H9 (cell line): ENCODE data around the gene HS3ST2. TPM values are rescaled to one million over a fixed set of nuclear protein-coding genes. Genes with fewer than 3 reads are reported as not detected.

Source experiments
- DNase-seq: peaks from one replicate; pipeline ENCODE4 v3.0.0-alpha.2; 2017
- H2AFZ ChIP-seq: one replicate; pipeline ENCODE4 v1.6.1; 2013; ENCODE audit warnings: mild to moderate bottlenecking, low read length, control low read depth, moderate library complexity
- H2AK5ac ChIP-seq: 2 replicates; pipeline ENCODE4 v1.6.1; 2013; ENCODE audit warnings: low read length, control low read depth, mixed read lengths; ENCODE audit not compliant: insufficient read length
- H2BK120ac ChIP-seq: one replicate; pipeline ENCODE4 v1.6.1; 2013; ENCODE audit warnings: low read depth, mild to moderate bottlenecking, low read length, control low read depth, inconsistent platforms; ENCODE audit not compliant: poor library complexity, severe bottlenecking
- H2BK12ac ChIP-seq: 2 replicates; pipeline ENCODE4 v1.6.1; 2013; ENCODE audit warnings: low read length, control low read depth, mixed read lengths, low read depth; ENCODE audit not compliant: insufficient read length
- H2BK15ac ChIP-seq: 2 replicates; pipeline ENCODE4 v1.6.1; 2013; ENCODE audit warnings: low read depth, low read length, control low read depth
- H2BK20ac ChIP-seq: one replicate; pipeline ENCODE4 v1.6.1; 2013; ENCODE audit warnings: low read depth, mild to moderate bottlenecking, low read length, control low read depth, inconsistent platforms; ENCODE audit not compliant: poor library complexity, severe bottlenecking
- H2BK5ac ChIP-seq: 2 replicates; pipeline ENCODE4 v1.6.1; 2013; ENCODE audit warnings: low read length, control low read depth, mixed read lengths; ENCODE audit not compliant: insufficient read length
- H3K14ac ChIP-seq: 2 replicates; pipeline ENCODE4 v1.6.1; 2013; ENCODE audit warnings: low read length, control low read depth; ENCODE audit not compliant: insufficient read depth
- H3K18ac ChIP-seq: 2 replicates; pipeline ENCODE4 v1.6.1; 2013; ENCODE audit warnings: low read depth, mild to moderate bottlenecking, mixed read lengths, low read length, control low read depth; ENCODE audit not compliant: insufficient read length
- H3K23ac ChIP-seq: 2 replicates; pipeline ENCODE4 v1.6.1; 2013; ENCODE audit warnings: low read length, control low read depth, mixed read lengths, low read depth; ENCODE audit not compliant: insufficient read length
- H3K23me2 ChIP-seq: 2 replicates; pipeline ENCODE4 v1.6.1; 2013; ENCODE audit warnings: low read depth, mild to moderate bottlenecking, mixed read lengths, low read length, control low read depth; ENCODE audit not compliant: insufficient read length, poor library complexity, severe bottlenecking
- H3K27ac ChIP-seq: 2 replicates; pipeline ENCODE4 v1.5.1; 2013; ENCODE audit warnings: low read length, control low read depth, mixed read lengths, low read depth; ENCODE audit not compliant: insufficient read length
- H3K27me3 ChIP-seq: 2 replicates; pipeline ENCODE4 v1.6.1; 2013; ENCODE audit warnings: low read length, control low read depth, inconsistent platforms; ENCODE audit not compliant: insufficient read depth
- H3K4ac ChIP-seq: 2 replicates; pipeline ENCODE4 v1.6.1; 2013; ENCODE audit warnings: low read depth, mild to moderate bottlenecking, control low read depth, inconsistent platforms, low read length, moderate library complexity
- H3K4me1 ChIP-seq: 2 replicates; pipeline ENCODE4 v1.6.1; 2013; ENCODE audit warnings: low read length, control low read depth, inconsistent platforms; ENCODE audit not compliant: insufficient read depth
- H3K4me2 ChIP-seq: 2 replicates; pipeline ENCODE4 v1.6.1; 2013; ENCODE audit warnings: low read length, control low read depth, mixed read lengths; ENCODE audit not compliant: insufficient read length, insufficient read depth
- H3K56ac ChIP-seq: 2 replicates; pipeline ENCODE4 v1.6.1; 2013; ENCODE audit warnings: low read depth, mild to moderate bottlenecking, mixed read lengths, low read length, control low read depth; ENCODE audit not compliant: insufficient read length
- H3K79me1 ChIP-seq: 2 replicates; pipeline ENCODE4 v1.6.1; 2013; ENCODE audit warnings: low read depth, mild to moderate bottlenecking, moderate library complexity, low read length, control low read depth, inconsistent platforms; ENCODE audit not compliant: insufficient read depth, poor library complexity, severe bottlenecking
- H3K79me2 ChIP-seq: 2 replicates; pipeline ENCODE4 v1.6.1; 2013; ENCODE audit warnings: low read length, control low read depth, inconsistent platforms; ENCODE audit not compliant: insufficient read depth
- H3K9ac ChIP-seq: 2 replicates; pipeline ENCODE4 v1.6.1; 2013; ENCODE audit warnings: low read length, control low read depth, mixed read lengths; ENCODE audit not compliant: insufficient read length; ENCODE audit errors: extremely low read depth
- H3K9me3 ChIP-seq: one replicate; pipeline ENCODE4 v1.6.1; 2013; ENCODE audit warnings: low read depth, low read length, inconsistent platforms; ENCODE audit not compliant: control insufficient read depth
- H3T11ph ChIP-seq: one replicate; pipeline ENCODE4 v1.6.1; 2013; ENCODE audit warnings: mild to moderate bottlenecking, low read length, control low read depth, inconsistent platforms
- H4K20me1 ChIP-seq: one replicate; pipeline ENCODE4 v1.6.1; 2013; ENCODE audit not compliant: control insufficient read depth, insufficient read length, insufficient read depth
- H4K5ac ChIP-seq: 2 replicates; pipeline ENCODE4 v1.6.1; 2013; ENCODE audit warnings: low read depth, mild to moderate bottlenecking, mixed read lengths, low read length, control low read depth; ENCODE audit not compliant: insufficient read length
- H4K8ac ChIP-seq: replicated peaks from 2 replicates; pipeline ENCODE4 v1.6.1; 2013; ENCODE audit warnings: low read length, control low read depth, mixed read lengths, low read depth; ENCODE audit not compliant: insufficient read length
- H4K91ac ChIP-seq: 2 replicates; pipeline ENCODE4 v1.6.1; 2013; ENCODE audit warnings: low read depth, mild to moderate bottlenecking, moderate library complexity, mixed read lengths, low read length, control low read depth; ENCODE audit not compliant: insufficient read length
- H3K27ac Mint-ChIP-seq, 3 experiments: 2 replicates in 2 of 3; 3 replicates in 1 of 3; pipeline ENCODE4 v1.8.0; 2020 to 2021; ENCODE audit warnings: mixed read lengths in 3 of 3, mild to moderate bottlenecking in 1 of 3, moderate library complexity in 1 of 3
- H3K27me3 Mint-ChIP-seq: 2 replicates; pipeline ENCODE4 v1.8.0; 2021; ENCODE audit warnings: low read depth, mild to moderate bottlenecking, moderate library complexity, mixed read lengths
- H3K36me3 Mint-ChIP-seq, 3 experiments: 2 replicates in 2 of 3; 3 replicates in 1 of 3; pipeline ENCODE4 v1.8.0; 2020 to 2021; ENCODE audit warnings: low read depth in 3 of 3, mixed read lengths in 3 of 3; ENCODE audit not compliant: insufficient read depth in 1 of 3
- H3K4me1 Mint-ChIP-seq, 2 experiments: 2 replicates each; pipeline ENCODE4 v1.8.0; 2020; ENCODE audit warnings: mixed read lengths in 2 of 2
- H3K4me3 Mint-ChIP-seq, 2 experiments: 2 replicates in 1 of 2; 3 replicates in 1 of 2; pipeline ENCODE4 v1.8.0; 2020 to 2021; ENCODE audit warnings: mild to moderate bottlenecking in 2 of 2, mixed read lengths in 2 of 2, moderate library complexity in 1 of 2
- H3K9me3 Mint-ChIP-seq, 2 experiments: 2 replicates in 1 of 2; 3 replicates in 1 of 2; pipeline ENCODE4 v1.8.0; 2020; ENCODE audit warnings: mild to moderate bottlenecking in 2 of 2, mixed read lengths in 2 of 2, moderate library complexity in 1 of 2
- CTCF ChIP-seq: fragments of 200-600 bp; sonication (generic); conservative IDR thresholded peaks from 3 replicates; pipeline ENCODE4 v1.8.0; 2021; ENCODE audit warnings: antibody characterized with exemption, mild to moderate bottlenecking
- WGBS: extraction: QIAGEN DNeasy Blood & Tissue Kit; methylation state at CpG from one replicate; pipeline ENCODE4 v1.1.7; 2013; ENCODE audit warnings: missing lambda C conversion rate, low lambda C conversion rate, mixed read lengths; ENCODE audit not compliant: insufficient read length; ENCODE audit errors: extremely low coverage; 5-methylcytosine and 5-hydroxymethylcytosine counted together
- total RNA-seq: library from RNA; stranded (reverse); gene quantifications from 2 replicates; pipeline ENCODE4 v1.2.1, GENCODE V29; 2021

Gene HS3ST2
- total RNA-seq, 1 experiment from 2014 or later = 3.1 TPM

- Mint-ChIP-seq H3K36me3 (peaks cover 8 to 21% (median 16%) of the 10 kb centered on the region in 3 experiments; a peak in 6 of 7 replicates), H3K9me3 (peaks cover 16 to 17% of the 10 kb centered on the region in 2 experiments; a peak in 4 of 5 replicates), H3K4me3 (no peak overlapping the region), H3K27ac (no peak overlapping the region), H3K4me1 (peaks cover 19 to 25% of the 10 kb centered on the region in 2 experiments), H3K27me3 (no peaks in the 10 kb centered on the region; the same call in 1 of the 2 replicates)
- Histone ChIP-seq H4K20me1 (no peaks in the 10 kb centered on the region), H3K79me2 (no peaks in the 10 kb centered on the region), H2AK5ac (no peak overlapping the region), H3K23ac (no peak overlapping the region), H4K91ac (no peak overlapping the region), H4K8ac (no peak overlapping the region), H3K18ac (no peak overlapping the region), H3K27me3 (no peaks in the 10 kb centered on the region), H3T11ph (no peak overlapping the region), H3K9ac (no peak overlapping the region), H3K56ac (no peak overlapping the region), H2AFZ (no peak overlapping the region), H2BK120ac (no peak overlapping the region), H3K4me1 (no peaks in the 10 kb centered on the region), H2BK15ac (no peak overlapping the region), H2BK20ac (peak overlapping the region; percentile 76), H4K5ac (no peak overlapping the region), H2BK12ac (no peak overlapping the region), H3K4me2 (no peak overlapping the region), H3K4ac (no peak overlapping the region), H3K23me2 (no peaks in the 10 kb centered on the region), H2BK5ac (no peak overlapping the region), H3K79me1 (no peaks in the 10 kb centered on the region), H3K9me3 (no peaks in the 10 kb centered on the region), H3K14ac (no peak overlapping the region), H3K27ac (no peak overlapping the region)
- DNase-seq = no peak
- no peak for TF ChIP-seq CTCF
- WGBS = no CpG with 5 or more reads among the region's 3 CpGs
These were observed 47.6 kb downstream of the HS3ST2 start for GRCh38 chr16:22861580-22861979.
